Activated CD4-positive, alpha-beta T cell treated with anti-CD3 and anti-CD28 coated beads for 36 hours (primary cell): ENCODE results near the gene KLK14. TPM values are rescaled to one million over a fixed set of nuclear protein-coding genes. Genes with fewer than 3 reads are reported as not detected.

Experiments used
- ATAC-seq: fragments of 200-7000 bp; cut with Tn5 transposase; one replicate; pipeline ENCODE4 v1.10.0; 2021; ENCODE audit warnings: mild to moderate bottlenecking, moderate library complexity
- CTCF ChIA-PET: fragments of 350-600 bp; sonication (Branson Sonifier 250); formaldehyde crosslinking; loops from one replicate; lab custom pipeline; 2021; ENCODE audit warnings: antibody characterized with exemption; lab: Charles Lee
- POLR2A ChIA-PET: fragments of 350-600 bp; sonication (Branson Sonifier 250); formaldehyde crosslinking; loops from one replicate; lab custom pipeline; 2021; ENCODE audit warnings: antibody characterized with exemption, inconsistent platforms; lab: Charles Lee
- DNase-seq: peaks from one replicate; pipeline ENCODE4 v3.0.0-alpha.2; 2020
- H3K27ac Mint-ChIP-seq: one replicate; pipeline ENCODE4 v1.8.0; 2021; ENCODE audit warnings: mixed read lengths
- H3K27me3 Mint-ChIP-seq: one replicate; pipeline ENCODE4 v1.8.0; 2021; ENCODE audit warnings: mixed read lengths
- H3K36me3 Mint-ChIP-seq: one replicate; pipeline ENCODE4 v1.8.0; 2021; ENCODE audit warnings: low read depth, mixed read lengths
- H3K4me1 Mint-ChIP-seq: one replicate; pipeline ENCODE4 v1.8.0; 2021; ENCODE audit warnings: mixed read lengths
- H3K4me3 Mint-ChIP-seq: one replicate; pipeline ENCODE4 v1.8.0; 2021; ENCODE audit warnings: mild to moderate bottlenecking, moderate library complexity, mixed read lengths
- H3K9me3 Mint-ChIP-seq: one replicate; pipeline ENCODE4 v1.8.0; 2021; ENCODE audit warnings: low read depth, mixed read lengths
- intact Hi-C, 2 experiments: fragments of 100-400 bp; cut with DNase I in 1 of 2; cut with micrococcal nuclease in 1 of 2; formaldehyde crosslinking; loops; one replicate each; pipeline versions ENCODE4 v1.14.2 to v1.15.1; 2022 to 2024; cut with DNase I, micrococcal nuclease
- total RNA-seq, 2 experiments: library from RNA; stranded (reverse); gene quantifications; one replicate each; pipeline ENCODE4 v1.2.3, GENCODE V29; 2021

KLK14 gene
- total RNA-seq, 2 experiments from 2014 or later = 0.69 to 1.1 TPM

DNA sequence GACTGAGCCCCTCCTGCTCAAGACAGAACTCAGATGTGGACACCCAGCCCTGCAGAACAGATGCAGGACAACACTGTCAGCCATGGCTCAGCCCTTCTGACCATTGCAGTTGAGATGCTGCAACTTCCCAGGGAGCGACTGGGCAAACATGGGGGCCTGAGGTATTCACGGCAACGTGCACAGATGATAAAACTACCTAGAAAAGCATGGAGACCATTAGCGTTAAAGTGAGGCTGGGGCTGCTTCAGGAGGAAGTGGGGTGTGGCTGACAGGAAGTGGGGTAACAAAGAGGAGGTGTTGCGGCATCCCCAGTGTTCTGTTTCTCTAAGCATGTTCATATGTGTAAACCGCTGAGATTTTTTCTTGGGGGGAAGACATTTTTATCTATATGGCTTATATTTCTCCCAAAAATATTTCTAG, 40.7 kb upstream of the KLK14 start:
- Mint-ChIP-seq H3K36me3 (no peaks in the 10 kb centered on the region), H3K4me3 (peak overlapping the region; percentile 38), H3K4me1 (peaks cover 65% of the 10 kb centered on the region), H3K27me3 (no peaks in the 10 kb centered on the region), H3K27ac (peak overlapping the region; percentile 83), H3K9me3 (no peaks in the 10 kb centered on the region)
- DNase-seq (peak; percentile 71), ATAC-seq (peak; percentile 79)
- ChIA-PET POLR2A (no interaction called here), CTCF (interaction anchor here (1.4 kb wide), 1 partner anchor 35 kb away, joined by 3 read pairs; no protein-coding TSS in a partner anchor)
- intact Hi-C loops = no loop called here

GRCh38 chr19:51122112-51122981, 39.7 kb upstream of the KLK14 start:
- Mint-ChIP-seq H3K9me3 (no peaks in the 10 kb centered on the region), H3K27me3 (no peaks in the 10 kb centered on the region), H3K4me3 (no peak overlapping the region), H3K4me1 (peaks cover 56% of the 10 kb centered on the region), H3K36me3 (no peaks in the 10 kb centered on the region), H3K27ac (peak overlapping the region; percentile 67)
- DNase-seq (no peak), ATAC-seq (peak; percentile 20)
- intact Hi-C loops = no loop called here
- ChIA-PET CTCF (interaction anchor here (1.4 kb wide), 1 partner anchor 36 kb away, joined by 3 read pairs; no protein-coding TSS in a partner anchor), POLR2A (no interaction called here)

DNA sequence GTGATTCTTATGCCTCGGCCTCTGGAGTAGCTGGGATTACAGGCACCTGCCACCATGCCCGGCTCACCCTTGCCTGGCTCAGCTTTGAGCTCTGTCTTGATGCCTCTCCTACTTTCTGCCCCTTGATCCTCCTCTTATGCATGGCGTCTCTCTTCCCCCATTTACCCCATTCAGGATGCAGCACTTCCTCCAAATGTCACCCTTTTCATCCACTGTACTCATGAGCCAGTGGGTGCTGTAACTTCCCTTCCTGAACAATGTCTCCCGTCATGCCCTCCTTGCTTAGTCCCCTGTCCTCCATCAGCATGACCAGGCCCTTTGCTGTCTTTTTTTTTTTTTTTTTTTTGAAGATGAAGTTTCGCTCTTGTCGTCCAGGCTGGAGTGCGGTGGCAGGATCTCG, 38.6 kb upstream of the KLK14 start:
- Mint-ChIP-seq H3K36me3 (no peaks in the 10 kb centered on the region), H3K27ac (no peak overlapping the region), H3K4me3 (no peak overlapping the region), H3K4me1 (peaks cover 46% of the 10 kb centered on the region), H3K27me3 (no peaks in the 10 kb centered on the region), H3K9me3 (no peaks in the 10 kb centered on the region)
- ATAC-seq (no peak), DNase-seq (no peak)
- intact Hi-C loops = no loop called here
- ChIA-PET CTCF (interaction anchor here (0.9 kb wide), 1 partner anchor 9 kb away, joined by 3 read pairs; no protein-coding TSS in a partner anchor), POLR2A (no interaction called here)

DNA sequence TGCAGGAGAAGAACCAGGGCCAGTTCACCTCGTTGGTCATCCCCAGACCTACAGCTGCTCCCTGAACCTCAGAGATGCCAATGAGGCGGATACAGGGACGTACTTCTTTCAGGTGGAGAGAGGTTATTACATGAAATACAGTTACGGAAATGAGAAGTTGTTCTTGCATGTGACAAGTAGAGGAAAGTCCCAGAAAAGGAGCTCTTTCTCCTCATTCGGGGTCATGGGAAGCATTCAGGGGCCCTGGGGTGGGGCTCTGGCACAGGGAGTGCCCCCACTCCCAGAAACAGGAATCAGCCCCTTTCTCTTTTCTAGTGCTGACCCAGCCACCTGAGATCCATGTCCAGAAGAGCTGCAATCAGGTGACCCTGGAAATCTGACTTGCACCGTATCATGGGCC, 37.5 kb upstream of the KLK14 start:
- no peaks in the 10 kb centered on the region for H3K9me3 Mint-ChIP-seq
- DNase-seq = no peak
- ATAC-seq = no peak
- H3K27ac Mint-ChIP-seq = no peak overlapping the region
- intact Hi-C loops = no loop called here
- no peak overlapping the region for H3K4me3 Mint-ChIP-seq
- H3K4me1 Mint-ChIP-seq = peaks cover 45% of the 10 kb centered on the region
- CTCF ChIA-PET = interaction anchor here (0.8 to 0.9 kb wide), 3 partner anchors 10 to 150 kb away, joined by 3 read pairs; no protein-coding TSS in a partner anchor
- no peaks in the 10 kb centered on the region for H3K27me3 Mint-ChIP-seq
- POLR2A ChIA-PET = no interaction called here
- no peaks in the 10 kb centered on the region for H3K36me3 Mint-ChIP-seq

GRCh38 chr19:51119611-51120010, 36.9 kb upstream of the KLK14 start:
- intact Hi-C loops = no loop called here
- no peak overlapping the region for H3K27ac Mint-ChIP-seq
- DNase-seq (no peak), ATAC-seq (no peak)
- ChIA-PET POLR2A (no interaction called here), CTCF (interaction anchor here (0.6 to 0.8 kb wide), 2 partner anchors 15 to 35 kb away, joined by 3 read pairs; no protein-coding TSS in a partner anchor)
- no peaks in the 10 kb centered on the region for H3K36me3 Mint-ChIP-seq
- no peaks in the 10 kb centered on the region for H3K27me3 Mint-ChIP-seq
- H3K4me1 Mint-ChIP-seq = peaks cover 40% of the 10 kb centered on the region
- H3K4me3 Mint-ChIP-seq = no peak overlapping the region
- H3K9me3 Mint-ChIP-seq = no peaks in the 10 kb centered on the region

DNA sequence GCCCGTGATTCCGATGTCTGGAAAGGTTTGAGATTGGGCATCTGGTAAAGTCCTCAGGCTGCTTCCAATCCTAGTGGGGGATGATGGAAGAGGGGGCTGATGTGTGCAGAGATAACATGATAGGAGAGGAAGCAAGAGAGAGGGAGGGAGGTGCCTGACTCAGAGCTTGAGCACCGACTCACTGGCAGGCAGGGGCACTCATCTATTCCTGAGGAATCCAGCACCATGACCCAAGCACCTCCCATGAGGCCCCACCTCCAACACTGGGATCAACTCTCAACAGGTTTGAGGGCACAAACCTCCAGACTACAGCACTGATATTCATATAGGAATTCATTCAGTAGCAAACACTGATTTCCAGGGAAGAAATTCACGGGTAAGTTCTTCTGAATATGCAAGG, 36.4 kb upstream of the KLK14 start:
- no peaks in the 10 kb centered on the region for H3K9me3 Mint-ChIP-seq
- intact Hi-C loops = no loop called here
- DNase-seq = no peak
- H3K4me1 Mint-ChIP-seq = peaks cover 35% of the 10 kb centered on the region
- CTCF ChIA-PET = interaction anchor here (0.6 kb wide), 1 partner anchor 35 kb away, joined by 3 read pairs; no protein-coding TSS in a partner anchor
- no peaks in the 10 kb centered on the region for H3K36me3 Mint-ChIP-seq
- no peaks in the 10 kb centered on the region for H3K27me3 Mint-ChIP-seq
- no peak overlapping the region for H3K4me3 Mint-ChIP-seq
- POLR2A ChIA-PET = interaction anchor here (0.6 kb wide), 1 partner anchor 213 kb away, joined by 6 read pairs; no protein-coding TSS in a partner anchor
- H3K27ac Mint-ChIP-seq = no peak overlapping the region
- no peak for ATAC-seq

GRCh38 chr19:51116736-51117286, 34.1 kb upstream of the KLK14 start:
- ATAC-seq (no peak), DNase-seq (peak; percentile 44)
- Mint-ChIP-seq H3K27ac (peak overlapping the region; percentile 19), H3K4me1 (peaks cover 12% of the 10 kb centered on the region), H3K36me3 (no peaks in the 10 kb centered on the region), H3K27me3 (no peaks in the 10 kb centered on the region), H3K4me3 (no peak overlapping the region), H3K9me3 (no peaks in the 10 kb centered on the region)
- intact Hi-C loops = no loop called here
- POLR2A ChIA-PET = no interaction called here
- CTCF ChIA-PET = no interaction called here

GRCh38 chr19:51114087-51114729, 31.5 kb upstream of the KLK14 start:
- peak overlapping the region; percentile 90 for H3K27ac Mint-ChIP-seq
- no peaks in the 10 kb centered on the region for H3K27me3 Mint-ChIP-seq
- peak; percentile 42 for DNase-seq
- H3K4me1 Mint-ChIP-seq = peaks cover 7% of the 10 kb centered on the region
- no peaks in the 10 kb centered on the region for H3K9me3 Mint-ChIP-seq
- H3K36me3 Mint-ChIP-seq = no peaks in the 10 kb centered on the region
- ChIA-PET POLR2A (interaction anchor here (0.6 to 0.7 kb wide), 3 partner anchors 9 to 14 kb away, joined by 3 to 4 read pairs (median 4); no protein-coding TSS in a partner anchor), CTCF (interaction anchor here (0.6 to 1.5 kb wide), 7 partner anchors 14 to 753 kb away, joined by 3 to 6 read pairs (median 4); no protein-coding TSS in a partner anchor)
- no peak overlapping the region for H3K4me3 Mint-ChIP-seq
- intact Hi-C loops = loop anchor here (1.0 to 2.0 kb wide), 3 partner anchors 15 to 327 kb away; no protein-coding TSS in a partner anchor
- ATAC-seq = peak; percentile 86

- Mint-ChIP-seq H3K36me3 (peaks cover 10% of the 10 kb centered on the region), H3K4me3 (no peak overlapping the region), H3K9me3 (no peaks in the 10 kb centered on the region), H3K27ac (no peak overlapping the region), H3K27me3 (no peaks in the 10 kb centered on the region), H3K4me1 (peaks cover 19% of the 10 kb centered on the region)
- CTCF ChIA-PET = no interaction called here
- intact Hi-C loops = no loop called here
- DNase-seq (no peak), ATAC-seq (no peak)
- POLR2A ChIA-PET = no interaction called here
Measured at GRCh38 chr19:51111606-51112005, 28.9 kb upstream of the KLK14 start.

DNA sequence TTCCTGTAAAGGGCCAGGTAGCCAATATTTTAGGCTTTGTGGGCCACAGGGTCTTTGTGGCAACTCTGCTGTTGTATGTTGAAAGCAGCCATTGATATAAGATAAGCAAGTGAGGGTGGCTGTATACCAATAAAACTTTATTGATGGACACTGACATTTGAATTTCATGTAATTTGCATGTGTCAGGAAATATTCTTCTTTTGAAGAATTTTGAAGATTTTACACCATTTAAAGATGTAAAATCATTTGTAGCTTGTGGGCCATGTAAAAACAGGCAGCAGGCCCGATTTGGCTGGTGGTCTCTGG, 27.9 kb upstream of the KLK14 start:
- intact Hi-C loops = no loop called here
- POLR2A ChIA-PET = interaction anchor here (0.6 kb wide), 1 partner anchor 27 kb away, joined by 3 read pairs; no protein-coding TSS in a partner anchor
- CTCF ChIA-PET = no interaction called here
- no peaks in the 10 kb centered on the region for H3K27me3 Mint-ChIP-seq
- no peaks in the 10 kb centered on the region for H3K9me3 Mint-ChIP-seq
- H3K4me1 Mint-ChIP-seq = peaks cover 26% of the 10 kb centered on the region
- no peak for ATAC-seq
- DNase-seq = no peak
- no peak overlapping the region for H3K4me3 Mint-ChIP-seq
- peaks cover 14% of the 10 kb centered on the region for H3K36me3 Mint-ChIP-seq
- no peak overlapping the region for H3K27ac Mint-ChIP-seq

GRCh38 chr19:51108805-51109146, 26.1 kb upstream of the KLK14 start:
- Mint-ChIP-seq H3K4me1 (peaks cover 32% of the 10 kb centered on the region), H3K4me3 (peak overlapping the region; percentile 92), H3K27me3 (no peaks in the 10 kb centered on the region), H3K36me3 (peaks cover 25% of the 10 kb centered on the region), H3K27ac (peak overlapping the region; percentile 87), H3K9me3 (no peaks in the 10 kb centered on the region)
- peak; percentile 22 for ATAC-seq
- DNase-seq = no peak
- intact Hi-C loops = loop anchor here (1.0 to 5.0 kb wide), 14 partner anchors 231 to 1240 kb away; partner anchors contain the start of genes JOSD2 (in 1 of the 2), POLD1 (in 1 of the 2), PPP2R1A (in 1 of the 2) and VRK3 (in 1 of the 2)
- CTCF ChIA-PET = no interaction called here
- POLR2A ChIA-PET = no interaction called here
